Stimulated activated CD8-positive, alpha-beta memory T cell treated with anti-CD3 and anti-CD28 coated beads, Interleukin-4, amount 100 ng/mL, for 48 hours (primary cell): ENCODE results near the gene MEF2B.
"Not testable (repeated sequence)": the region's sequence is repeated elsewhere in the genome, so short reads cannot be mapped to it uniquely, and the experiment has no call there.

Experiments
- DNase-seq: peaks from one replicate; pipeline ENCODE4 v3.0.0-alpha.2; 2020

The MEF2B gene

DNA sequence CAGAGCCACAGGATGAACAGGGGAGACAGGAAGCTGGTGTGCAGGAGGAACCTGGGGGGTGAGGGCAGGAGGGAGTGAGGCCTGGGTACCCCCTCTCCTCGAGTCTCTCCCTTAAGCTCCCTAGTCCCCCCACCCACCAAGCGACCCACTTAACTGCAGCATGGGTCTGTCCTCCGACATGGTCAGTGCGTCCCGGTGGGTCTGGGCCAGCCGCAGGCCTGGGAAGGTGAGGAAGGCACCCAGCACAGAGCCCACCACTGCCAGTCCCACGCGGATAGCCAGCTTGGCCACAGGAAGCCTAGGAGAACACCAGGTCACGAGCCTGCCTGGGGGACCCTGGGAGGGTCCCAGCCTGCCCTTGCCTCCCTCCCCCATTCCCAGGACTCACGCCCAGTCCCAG is 48.7 kb downstream of the MEF2B start:
- DNase-seq, result no peak

DNA sequence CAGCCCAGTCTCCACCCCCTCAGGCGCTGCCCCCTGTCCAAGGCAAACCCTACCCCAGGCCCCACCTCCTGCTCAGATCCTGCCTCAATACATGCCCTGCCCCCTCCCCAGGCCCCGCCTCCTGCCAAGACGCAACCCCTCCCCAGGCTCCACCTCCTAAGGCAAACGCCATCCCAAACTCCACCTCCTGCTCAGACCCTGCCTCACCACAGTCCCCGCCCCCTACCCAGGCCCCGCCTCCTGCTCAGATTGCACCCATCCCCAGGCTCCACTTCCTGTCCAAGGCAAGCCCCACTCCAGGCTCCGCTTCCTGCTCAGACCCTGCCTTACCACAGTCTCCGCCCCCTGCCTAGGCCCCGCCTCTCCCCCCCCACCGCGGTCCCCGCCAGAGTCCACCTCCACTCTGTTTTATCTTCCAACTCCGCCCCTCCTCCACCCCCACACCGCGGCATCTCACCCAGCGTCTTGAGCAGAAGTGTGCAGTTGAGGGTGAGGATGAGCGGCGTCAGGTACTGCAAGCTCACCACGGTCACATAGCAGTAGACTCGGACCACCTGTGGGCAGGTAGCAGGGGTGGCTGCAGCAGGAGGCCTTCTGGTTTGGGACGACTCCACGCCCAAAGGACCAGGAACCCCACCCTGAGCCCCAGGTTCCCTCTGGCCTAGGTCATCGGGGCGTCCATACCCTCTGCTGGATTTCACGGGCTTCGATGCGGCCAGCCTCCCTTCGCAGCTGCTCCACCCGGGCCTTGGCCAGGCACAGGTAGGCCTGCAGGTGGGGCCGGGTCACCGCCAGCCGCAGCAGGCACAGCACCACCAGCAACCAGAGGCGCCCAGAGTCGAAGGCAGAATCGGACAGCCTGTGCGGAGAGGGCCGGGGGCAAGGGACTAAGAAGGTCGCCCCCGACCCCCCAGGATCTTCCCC is 49.5 kb downstream of the MEF2B start:
- DNase-seq, result peak; percentile 65

DNA sequence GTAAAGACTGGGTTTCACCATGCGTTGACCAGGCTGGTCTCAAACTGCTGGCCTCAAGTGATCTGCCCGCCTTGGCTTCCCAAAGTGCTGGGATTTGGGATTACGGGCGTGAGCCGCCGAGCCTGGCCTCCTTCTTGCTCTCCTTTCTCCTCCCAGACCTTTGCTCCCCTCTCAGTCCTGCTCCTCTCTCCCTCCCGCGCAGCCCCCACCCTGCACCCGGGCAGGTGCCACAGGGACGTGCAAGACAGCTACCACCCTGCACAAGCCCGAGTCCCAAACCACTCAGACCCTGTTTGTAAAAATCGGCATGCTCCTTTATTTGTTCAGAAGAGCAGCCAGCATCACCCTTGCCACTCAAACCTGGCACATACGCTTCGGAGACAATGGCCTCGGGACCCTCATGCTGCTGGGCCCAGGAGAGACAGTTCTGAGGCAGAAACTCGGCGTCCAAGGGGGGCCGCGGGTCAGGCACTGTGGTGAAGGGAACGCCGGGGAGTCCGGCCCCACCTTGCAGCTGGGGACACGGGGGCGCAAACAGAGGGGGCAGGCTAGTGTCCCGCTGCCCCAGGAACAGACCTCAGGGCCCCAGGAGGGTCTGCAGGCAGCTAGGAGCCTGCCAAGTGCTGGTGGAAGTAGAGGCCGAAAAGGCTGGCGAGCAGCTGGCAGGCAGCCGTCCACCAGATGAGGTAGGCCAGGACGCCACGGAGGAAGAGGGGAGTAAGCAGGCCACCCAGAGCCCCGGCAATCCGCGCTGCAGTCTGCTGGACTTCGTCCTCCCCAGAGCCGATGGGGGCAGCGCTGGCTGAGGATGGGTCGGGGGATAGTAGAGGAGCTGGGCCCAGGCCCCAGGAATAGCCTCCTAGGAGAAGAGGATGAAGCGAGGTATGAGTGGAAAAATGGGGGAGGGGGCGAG is 50.5 kb downstream of the MEF2B start:
- no peak for DNase-seq

DNA sequence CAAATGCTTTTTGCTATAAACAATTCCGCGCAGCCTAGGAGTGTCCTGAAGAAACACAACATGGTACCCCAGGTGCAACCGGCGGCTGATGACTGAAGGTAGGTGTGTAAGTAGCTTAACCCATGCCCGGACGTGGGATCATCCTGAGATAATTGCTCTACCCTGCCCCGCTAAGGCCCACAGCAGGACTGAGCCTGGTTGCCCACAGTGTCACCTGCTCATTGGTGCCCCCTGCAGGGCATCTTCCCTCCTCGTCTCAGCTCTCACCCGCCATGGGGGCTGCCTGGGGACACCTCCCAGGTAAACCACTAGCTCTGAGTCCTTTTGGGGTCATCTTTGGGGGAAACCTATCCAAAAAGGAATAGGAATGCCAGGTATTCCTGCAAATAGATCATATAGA is 54.1 kb downstream of the MEF2B start:
- peak; percentile 79 for DNase-seq

DNA sequence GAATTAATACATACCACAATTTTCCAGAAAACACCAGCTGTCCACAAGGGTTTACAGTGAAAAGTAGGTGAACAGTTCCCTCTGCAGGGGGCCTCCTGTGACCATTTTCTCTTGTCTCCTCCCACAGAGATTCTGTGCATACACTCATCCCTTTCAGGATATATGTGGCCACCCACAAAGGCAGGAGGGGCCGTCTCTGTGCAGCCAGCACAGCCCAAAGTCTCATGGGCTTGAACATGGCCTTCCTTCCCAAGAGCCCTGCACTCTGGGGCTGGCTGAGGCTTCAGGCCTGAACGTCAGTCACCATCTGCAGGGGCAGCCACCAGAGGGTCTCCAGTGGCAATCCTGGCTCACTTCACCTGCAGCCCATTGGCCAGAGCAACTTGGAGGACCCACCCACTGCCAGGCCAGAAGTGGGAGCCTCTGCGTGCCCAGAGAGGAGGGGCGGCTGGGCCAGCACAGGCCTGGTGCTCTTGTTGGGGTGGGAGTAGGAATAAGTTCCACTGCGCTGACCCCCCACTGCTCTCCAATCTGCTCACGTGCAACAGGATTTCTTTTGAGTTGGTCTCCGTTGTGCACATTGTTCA is 56.9 kb downstream of the MEF2B start:
- DNase-seq, result no peak

DNA sequence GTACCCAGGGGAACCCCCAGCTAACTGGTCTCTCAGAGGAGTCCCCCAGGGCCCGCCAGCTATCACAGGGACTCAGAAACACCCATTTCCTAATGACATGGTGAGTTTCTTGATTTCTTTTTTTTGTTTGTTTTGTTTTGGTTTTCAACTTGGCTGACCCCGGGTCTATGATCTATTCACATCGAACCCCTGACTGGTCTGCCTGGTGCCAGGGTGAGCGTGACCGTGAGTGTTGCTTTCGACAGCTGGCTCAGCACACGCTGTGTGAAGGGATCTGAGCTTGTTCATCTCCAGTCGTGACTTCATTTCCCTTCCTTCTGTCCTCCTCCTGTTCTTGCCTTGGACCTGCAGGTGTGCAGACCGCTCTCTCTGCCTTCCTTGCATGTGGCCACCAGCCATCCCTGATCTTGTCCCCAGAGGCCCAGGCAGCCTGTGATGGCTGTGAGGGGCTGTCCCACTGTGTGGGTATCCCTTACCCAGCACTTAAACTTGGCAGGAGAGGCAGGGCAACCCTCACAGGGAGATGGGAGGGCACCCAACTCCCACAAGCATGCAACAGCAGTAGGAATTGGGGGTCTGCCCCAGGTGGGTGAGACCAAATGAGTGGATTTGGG is 58.0 kb downstream of the MEF2B start:
- DNase-seq, result no peak

DNA sequence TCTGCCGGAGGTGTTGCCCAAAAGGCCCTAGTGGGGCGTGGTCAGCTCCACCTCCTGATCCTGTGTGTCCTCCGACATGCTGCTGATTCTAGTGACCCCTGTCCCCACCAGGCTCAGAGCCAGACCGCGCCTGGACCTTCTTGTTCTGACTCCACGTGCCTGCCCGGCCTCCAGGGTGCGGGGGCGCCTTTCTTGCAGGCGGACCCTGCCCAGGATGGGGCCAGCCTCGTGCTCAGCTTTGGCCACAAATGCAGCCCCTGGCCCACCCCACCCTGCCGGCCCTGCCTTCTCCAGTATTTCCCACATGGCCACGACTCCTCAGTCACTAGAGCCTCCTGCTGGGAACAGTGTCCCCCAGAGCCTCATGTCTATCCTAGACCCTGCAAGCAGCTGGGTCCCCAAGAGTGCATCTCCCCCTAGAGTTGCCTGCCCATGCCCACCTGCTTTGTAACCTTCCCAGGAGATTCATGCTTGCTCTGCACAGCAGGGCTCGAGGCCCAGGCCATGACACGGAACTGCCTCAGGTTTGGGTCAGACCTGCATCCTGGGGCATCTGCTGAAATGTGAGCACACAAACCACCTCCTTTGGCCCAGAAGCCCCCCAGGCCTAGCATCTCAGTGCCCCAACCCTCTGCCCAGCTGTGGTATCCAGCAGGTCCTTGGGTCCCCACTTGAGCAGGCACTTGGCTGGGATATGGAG is 58.8 kb downstream of the MEF2B start:
- DNase-seq, result no peak

DNA sequence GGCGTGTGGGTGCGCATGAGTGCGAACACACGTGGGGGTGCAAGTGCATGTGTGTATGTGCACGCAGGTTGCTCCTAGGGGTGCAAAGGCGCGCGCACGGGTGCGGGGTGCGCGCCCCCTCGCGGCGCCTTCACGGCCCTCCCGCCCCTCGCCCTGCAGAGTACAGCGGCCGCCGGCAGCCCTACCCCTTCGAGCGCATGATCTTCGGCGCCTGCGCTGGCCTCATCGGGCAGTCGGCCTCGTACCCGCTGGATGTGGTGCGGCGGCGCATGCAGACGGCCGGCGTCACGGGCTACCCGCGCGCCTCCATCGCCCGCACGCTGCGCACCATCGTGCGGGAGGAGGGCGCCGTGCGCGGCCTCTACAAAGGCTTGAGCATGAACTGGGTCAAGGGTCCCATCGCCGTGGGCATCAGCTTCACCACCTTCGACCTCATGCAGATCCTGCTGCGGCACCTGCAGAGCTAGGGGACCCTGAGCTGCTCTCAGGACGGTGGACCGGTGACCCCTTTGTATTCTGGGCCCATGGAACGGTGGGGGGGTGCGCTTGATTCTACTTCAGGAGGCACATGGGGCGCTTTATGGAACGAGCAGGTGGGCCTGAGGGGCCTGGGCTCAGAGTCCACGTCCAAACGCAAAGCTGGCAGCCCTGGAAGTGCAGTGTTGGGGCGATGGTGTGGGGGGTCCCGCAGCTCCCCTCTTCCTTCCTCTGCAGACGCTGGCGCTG is 59.5 kb downstream of the MEF2B start:
- peak; percentile 33 for DNase-seq

DNA sequence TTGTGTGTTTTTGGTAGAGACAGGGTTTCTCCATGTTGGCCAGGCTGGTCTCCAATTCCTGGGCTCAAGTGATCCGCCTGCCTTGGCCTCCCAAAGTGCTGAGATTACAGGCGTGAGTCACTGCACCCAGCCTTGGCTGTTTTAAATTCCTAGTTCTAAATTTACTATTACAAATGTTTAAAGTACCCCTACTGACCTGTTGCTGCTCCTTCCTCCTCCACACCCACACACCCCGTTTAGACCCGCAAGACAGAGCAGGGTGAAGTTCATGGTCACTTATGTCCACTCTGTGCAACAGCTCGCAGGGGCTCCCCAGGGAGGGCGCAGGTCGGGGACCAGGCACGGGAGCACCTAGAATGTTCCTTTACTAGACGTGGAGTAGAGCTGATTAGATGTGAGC is 60.5 kb downstream of the MEF2B start:
- no peak for DNase-seq

DNA sequence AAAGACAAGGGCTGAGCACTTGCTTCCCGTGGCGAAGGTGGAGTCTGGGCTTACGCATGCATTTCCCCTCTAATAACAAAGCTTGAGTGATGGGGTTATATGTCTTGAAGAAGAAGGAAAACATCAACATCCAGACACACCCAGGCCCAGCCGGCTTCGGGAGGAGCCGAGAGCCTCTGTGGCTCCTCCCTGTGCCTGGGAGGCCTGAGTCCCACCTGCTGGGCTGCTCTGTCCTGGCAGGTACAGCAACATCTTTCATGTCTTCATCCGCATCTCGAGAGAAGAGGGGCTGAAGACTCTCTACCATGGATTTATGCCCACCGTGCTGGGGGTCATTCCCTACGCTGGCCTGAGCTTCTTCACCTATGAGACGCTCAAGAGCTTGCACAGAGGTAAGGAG is 62.4 kb downstream of the MEF2B start:
- no peak for DNase-seq

DNA sequence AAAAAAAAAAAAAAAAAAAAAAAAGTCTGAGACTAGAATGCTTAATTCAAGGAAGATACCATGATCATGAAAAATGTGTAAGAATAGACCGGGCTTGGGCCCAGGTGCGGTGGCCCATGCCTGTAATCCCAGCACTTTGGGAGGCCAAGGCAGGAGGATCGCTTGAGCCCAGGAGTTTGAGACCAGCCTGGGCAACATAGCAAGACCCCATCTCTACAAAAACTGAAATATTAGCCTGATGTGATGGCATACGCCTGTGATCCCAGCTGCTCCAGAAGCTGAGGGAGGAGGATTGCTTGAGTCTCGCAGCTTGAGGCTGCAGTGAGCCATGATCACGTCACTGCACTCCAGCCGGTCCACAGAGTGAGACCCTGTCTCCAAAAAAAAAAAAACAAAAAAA is 63.1 kb downstream of the MEF2B start:
- DNase-seq, result not testable (repeated sequence)

DNA sequence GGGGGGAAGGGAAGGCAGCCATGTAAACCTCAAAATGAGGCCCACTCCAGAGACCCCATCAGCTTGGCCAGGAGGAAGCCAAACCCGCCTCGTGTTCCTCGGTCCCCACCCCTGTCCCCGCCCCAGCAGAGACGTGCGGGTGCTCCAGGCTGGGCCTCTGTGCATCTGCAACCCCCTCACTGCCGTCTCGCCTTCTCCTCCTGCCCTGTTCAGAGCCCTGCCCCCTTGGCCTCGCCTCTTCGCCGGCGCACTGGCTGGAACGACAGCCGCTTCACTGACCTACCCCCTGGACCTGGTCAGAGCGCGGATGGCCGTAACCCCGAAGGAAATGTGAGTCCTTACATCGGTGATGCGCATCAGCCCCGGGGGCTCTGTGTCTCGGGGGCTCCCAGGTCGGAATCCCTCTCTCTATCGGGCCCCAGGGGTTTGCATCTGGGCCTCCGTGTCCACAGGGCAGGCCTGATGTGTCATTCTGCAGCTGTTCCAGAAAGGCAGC is 64.0 kb downstream of the MEF2B start:
- DNase-seq, result no peak

DNA sequence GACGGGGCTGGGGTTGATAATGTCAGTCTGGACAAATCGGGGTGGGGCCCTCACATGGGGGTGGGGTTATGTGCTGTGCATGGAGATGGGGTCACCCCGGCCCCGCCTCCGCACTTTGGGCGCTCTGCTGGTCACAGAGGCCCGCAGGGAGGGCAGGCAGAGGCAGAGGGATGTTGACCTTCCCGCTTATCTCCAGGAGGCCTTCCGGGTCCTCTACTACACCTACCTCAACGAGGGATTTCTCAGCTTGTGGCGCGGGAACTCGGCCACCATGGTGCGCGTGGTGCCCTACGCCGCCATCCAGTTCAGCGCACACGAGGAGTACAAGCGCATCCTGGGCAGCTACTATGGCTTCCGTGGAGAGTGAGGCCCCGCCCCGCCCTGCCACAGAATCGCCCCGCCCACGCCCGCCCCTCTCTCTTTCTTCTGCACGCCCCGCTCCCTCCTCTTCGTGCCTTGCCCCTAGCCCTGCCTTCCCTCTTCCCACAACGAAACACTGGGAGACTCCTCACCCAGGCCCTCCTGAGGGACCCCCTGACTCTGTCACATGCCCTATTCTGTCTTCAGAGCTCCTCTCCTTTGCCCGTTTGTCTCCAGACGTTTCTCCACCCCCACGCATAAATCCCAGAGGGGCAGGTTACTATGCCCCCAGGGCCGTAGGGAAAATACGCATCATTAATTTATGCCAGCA is 64.6 kb downstream of the MEF2B start:
- DNase-seq, result no peak

DNA sequence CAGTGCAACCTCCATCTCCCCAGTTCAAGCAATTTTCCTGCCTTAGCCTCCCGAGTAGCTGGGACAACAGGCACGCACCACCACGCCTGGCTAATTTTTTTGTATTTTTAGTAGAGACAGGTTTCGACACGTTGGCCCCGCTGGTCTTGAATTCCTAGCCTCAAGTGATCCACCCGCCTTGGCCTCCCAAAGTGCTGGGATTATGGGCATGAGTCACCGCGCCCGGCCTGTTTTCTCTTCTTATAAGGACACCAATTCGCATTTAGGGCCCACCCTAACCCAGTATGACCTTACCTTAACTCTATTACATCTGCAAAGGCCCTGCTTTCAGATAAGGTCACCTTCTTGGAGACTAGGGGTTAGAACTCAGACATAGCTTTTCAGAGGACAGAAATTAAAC is 66.9 kb downstream of the MEF2B start:
- DNase-seq, result no peak

DNA sequence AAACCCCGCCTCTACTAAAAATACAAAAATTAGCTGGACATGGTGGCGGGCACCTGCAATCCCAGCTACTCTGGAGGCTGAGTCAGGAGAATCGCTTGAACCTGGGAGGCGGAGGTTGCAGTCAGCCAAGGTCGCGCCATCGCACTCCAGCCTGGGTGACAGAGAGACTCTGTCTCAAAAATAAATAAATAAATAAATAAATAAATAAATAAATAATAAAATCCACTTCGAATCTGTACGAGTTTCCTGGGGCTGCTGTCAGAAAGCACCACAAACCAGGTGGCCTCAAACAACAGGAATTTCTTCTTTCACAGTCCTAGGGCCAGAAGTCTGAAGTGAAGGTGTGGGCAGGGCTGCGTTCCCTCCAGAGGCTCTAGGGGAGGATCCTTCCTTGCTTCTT is 67.5 kb downstream of the MEF2B start:
- not testable (repeated sequence) for DNase-seq

DNA sequence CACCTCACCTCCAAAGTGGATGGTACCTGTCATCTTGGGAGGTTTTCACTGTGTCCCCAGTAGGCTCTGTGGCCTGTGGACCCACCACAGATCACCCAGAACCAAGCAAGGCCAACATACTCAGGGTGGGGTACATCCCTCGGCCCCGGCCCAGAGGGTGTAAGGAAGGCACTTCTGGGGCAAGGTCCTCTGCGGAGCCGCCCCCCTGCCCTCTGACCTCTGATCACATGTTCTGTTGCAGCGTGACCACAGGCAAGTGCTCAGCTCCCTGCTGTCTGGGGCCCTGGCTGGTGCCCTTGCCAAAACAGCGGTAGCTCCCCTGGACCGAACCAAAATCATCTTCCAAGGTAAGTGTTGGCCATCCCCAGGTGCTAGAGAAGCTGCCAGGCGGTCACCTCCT is 68.5 kb downstream of the MEF2B start:
- no peak for DNase-seq

DNA sequence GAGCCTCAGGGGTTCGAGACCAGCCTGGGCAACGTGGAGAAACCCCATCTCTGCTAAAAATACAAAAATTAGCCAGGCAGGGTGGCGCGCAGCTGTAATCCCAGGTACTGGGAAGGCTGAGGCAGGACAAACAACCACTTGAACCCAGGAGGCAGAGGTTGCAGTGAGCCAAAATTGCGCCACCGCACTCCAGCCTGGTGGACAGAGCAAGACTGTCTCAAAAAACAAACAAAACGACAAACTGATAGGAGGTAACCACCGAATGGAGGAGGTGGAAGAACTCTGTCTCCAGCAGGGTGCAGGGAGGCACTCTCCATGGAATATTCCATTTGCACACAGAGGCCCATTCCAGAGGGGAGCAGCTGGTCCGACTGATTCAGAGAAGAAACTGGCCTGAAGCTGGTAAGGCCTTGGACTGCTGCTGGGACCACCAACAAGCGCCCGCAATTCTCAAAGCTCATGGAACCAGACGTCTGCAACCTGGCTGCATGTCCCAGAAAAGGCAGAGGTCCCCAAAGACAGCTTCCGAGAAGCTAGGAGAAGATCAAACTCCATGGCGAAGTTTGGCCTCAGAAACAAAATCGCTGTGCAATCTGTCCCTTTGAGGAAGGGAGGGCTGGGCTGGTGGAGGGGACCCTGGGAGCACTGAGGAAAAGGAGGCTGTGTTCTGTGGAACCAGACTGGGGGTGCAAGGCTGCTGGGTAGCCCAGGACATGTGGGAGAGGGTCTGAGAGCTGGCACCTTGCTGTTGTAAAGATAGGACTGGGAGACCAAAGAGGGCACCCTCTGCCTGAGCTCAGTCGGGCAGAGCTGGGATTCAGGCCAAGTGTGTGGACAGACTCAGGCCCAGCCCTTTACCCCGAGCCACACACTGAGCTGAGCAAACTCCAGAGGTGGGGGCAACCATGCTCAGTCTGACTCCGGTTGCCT is 71.1 kb downstream of the MEF2B start:
- no peak for DNase-seq

DNA sequence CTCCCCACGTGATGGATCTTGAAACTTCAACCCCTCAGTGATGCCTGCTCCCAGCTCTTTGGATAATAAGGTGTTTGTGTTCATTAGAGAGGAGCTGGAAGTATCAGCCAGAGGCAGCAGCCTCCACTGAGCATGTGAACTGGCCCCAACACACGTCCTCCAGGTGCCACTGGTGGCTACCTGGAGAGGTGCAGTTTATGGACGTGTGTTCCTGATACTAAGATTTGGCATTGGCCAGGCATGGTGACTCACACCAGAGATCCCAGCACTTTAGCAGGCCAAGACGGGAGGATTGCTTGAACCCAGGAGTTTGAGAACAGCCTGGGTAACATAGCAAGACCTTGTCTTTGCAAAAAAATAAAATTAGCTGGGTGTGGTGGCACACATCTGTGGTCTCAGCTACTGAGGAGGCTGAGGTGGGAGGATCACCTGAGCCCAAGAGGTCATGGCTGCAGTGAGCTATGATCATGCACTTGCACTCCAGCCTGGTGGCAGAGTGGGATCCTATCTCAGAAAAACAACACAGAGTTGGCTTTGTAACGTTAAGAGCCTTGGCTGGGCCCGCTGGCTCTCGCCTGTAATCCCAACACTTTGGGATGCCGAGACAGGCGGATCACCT is 71.9 kb downstream of the MEF2B start:
- no peak for DNase-seq
